SK-N-MC (cell line): ENCODE measurements around the gene ATP2B2.

Source experiments
- EZH2 ChIP-seq: fragments of 200-600 bp; sonication (generic); IDR thresholded peaks from one replicate; pipeline ENCODE4 v1.6.1; 2017; ENCODE audit warnings: antibody characterized with exemption
- FOXP2 ChIP-seq: optimal IDR thresholded peaks from 2 replicates; pipeline ENCODE3; 2011; ENCODE audit warnings: mild to moderate bottlenecking, moderate library complexity; ENCODE audit not compliant: insufficient read depth; ENCODE audit errors: extremely low read length, control extremely low read depth
- POLR2AphosphoS5 ChIP-seq: IDR thresholded peaks from 2 replicates; pipeline ENCODE4 v1.6.1; 2012; ENCODE audit warnings: mild to moderate bottlenecking, low read depth, low read length, borderline replicate concordance

DNA sequence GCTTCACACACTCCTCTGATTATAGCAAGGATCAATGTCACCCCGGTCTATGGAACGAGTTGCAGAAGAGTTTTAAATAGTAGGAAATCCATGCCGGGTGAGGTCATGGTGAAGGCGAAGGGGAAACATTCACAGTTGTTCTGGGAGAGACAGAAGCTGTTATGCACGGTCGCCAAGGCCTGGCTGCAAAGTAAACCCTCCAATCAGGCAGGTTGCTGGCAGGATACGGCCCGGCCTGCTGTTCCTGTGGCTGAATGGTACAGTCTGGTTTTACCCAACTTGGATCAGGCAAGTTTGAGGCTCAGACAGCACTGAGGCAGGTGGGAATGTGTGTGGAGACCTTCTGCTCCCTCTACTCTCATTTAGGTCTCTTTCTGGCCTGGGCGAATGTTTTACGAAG, 45.3 kb upstream of the ATP2B2 start:
- TF ChIP-seq EZH2 (no peak), POLR2AphosphoS5 (no peak), FOXP2 (no peak)
